ENCODE measurements around the gene RARS1.
"Not testable (repeated sequence)": the region's sequence is repeated elsewhere in the genome, so short reads cannot be mapped to it uniquely, and the experiment has no call there.

Gene RARS1

DNA sequence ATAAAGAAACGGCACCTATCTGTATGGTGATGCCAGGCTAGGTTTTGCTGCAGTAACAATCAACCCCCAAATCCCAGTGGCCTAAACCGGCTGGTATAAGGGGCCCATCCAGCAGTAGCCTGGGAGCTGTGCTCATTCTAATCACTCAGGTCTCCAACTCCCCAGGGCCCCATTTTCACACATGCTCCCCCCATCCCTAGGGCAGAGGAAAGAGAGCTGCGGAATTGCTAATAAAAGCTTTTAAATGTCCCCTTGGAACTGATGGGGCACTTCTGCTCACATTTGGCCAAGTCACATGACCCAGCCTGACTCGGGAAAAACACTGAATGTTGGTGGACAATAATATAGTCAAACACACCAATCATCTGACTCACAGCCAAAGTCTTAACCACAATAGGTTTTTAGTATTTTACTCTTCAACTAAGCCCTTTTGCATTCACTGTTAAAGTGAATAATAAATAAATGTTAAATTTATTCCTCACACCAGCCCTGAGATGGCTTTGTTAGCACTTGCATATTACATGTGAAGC lies 44.4 kb downstream of the RARS1 start:
- Histone ChIP-seq H3K27ac (ENCODE audit: low read depth, low read length) (no peak overlapping the region), H3K4me1 (ENCODE audit: control insufficient read depth, insufficient read depth, low read length) (peaks cover 20% of the 10 kb centered on the region), H3K4me3 (ENCODE audit: low read depth, low read length) (no peak overlapping the region), H3K9ac (ENCODE audit: low read depth, low read length) (no peak overlapping the region), H3K9me3 (ENCODE audit: control insufficient read depth, insufficient read depth, low read length) (no peaks in the 10 kb centered on the region), H3K27me3 (ENCODE audit: control insufficient read depth, insufficient read depth, low read length) (peaks cover 24% of the 10 kb centered on the region), H3K36me3 (ENCODE audit: control insufficient read depth, insufficient read depth, low read length) (no peaks in the 10 kb centered on the region)

DNA sequence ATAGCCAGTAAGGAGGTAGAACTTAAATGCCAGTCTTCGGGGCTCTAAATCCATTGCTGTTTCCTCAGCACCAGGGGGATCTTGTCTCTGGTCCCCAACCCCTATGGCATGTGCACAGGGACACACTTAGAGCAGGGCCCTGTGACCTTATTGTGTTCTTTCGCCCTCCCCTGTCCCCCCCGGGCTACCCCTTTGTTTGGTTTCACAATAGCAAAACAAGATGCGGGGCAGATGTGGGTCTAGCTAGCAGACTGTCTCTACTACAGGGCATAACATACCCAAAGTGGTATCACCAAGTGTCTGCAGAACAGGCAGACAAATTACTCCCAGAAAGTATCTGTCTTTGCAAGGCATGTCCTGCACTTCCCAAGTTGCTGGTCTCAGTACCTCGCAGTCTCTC lies 44.9 kb downstream of the RARS1 start:
- no peak overlapping the region for H3K4me3 ChIP-seq (ENCODE audit: low read depth, low read length)
- H3K27me3 ChIP-seq (ENCODE audit: control insufficient read depth, insufficient read depth, low read length), result peaks cover 24% of the 10 kb centered on the region

GRCh38 chr5:168531987-168532864 lies 46.0 kb downstream of the RARS1 start:
- no peak overlapping the region for H3K27ac ChIP-seq (ENCODE audit: low read depth, low read length)
- H3K36me3 ChIP-seq (ENCODE audit: control insufficient read depth, insufficient read depth, low read length), result no peaks in the 10 kb centered on the region
- no peak overlapping the region for H3K4me3 ChIP-seq (ENCODE audit: low read depth, low read length)
- peaks cover 20% of the 10 kb centered on the region for H3K4me1 ChIP-seq (ENCODE audit: control insufficient read depth, insufficient read depth, low read length)
- H3K27me3 ChIP-seq (ENCODE audit: control insufficient read depth, insufficient read depth, low read length), result peaks cover 24% of the 10 kb centered on the region
- no peak overlapping the region for H3K9ac ChIP-seq (ENCODE audit: low read depth, low read length)
- H3K9me3 ChIP-seq (ENCODE audit: control insufficient read depth, insufficient read depth, low read length), result no peaks in the 10 kb centered on the region

More for the DNA sequence above, 44.9 kb downstream of the RARS1 start:
- Histone ChIP-seq H3K9ac (ENCODE audit: low read depth, low read length) (no peak overlapping the region), H3K9me3 (ENCODE audit: control insufficient read depth, insufficient read depth, low read length) (no peaks in the 10 kb centered on the region), H3K27ac (ENCODE audit: low read depth, low read length) (no peak overlapping the region), H3K36me3 (ENCODE audit: control insufficient read depth, insufficient read depth, low read length) (no peaks in the 10 kb centered on the region), H3K4me1 (ENCODE audit: control insufficient read depth, insufficient read depth, low read length) (peaks cover 20% of the 10 kb centered on the region)

- peaks cover 15% of the 10 kb centered on the region for H3K4me1 ChIP-seq (ENCODE audit: control insufficient read depth, insufficient read depth, low read length)
- H3K27ac ChIP-seq (ENCODE audit: low read depth, low read length); H3K4me3 ChIP-seq (ENCODE audit: low read depth, low read length); H3K9me3 ChIP-seq (ENCODE audit: control insufficient read depth, insufficient read depth, low read length); H3K9ac ChIP-seq (ENCODE audit: low read depth, low read length); H3K36me3 ChIP-seq (ENCODE audit: control insufficient read depth, insufficient read depth, low read length): not testable (repeated sequence)
- H3K27me3 ChIP-seq (ENCODE audit: control insufficient read depth, insufficient read depth, low read length), result peaks cover 13% of the 10 kb centered on the region
Measured at GRCh38 chr5:168534351-168534750, 48.1 kb downstream of the RARS1 start.

DNA sequence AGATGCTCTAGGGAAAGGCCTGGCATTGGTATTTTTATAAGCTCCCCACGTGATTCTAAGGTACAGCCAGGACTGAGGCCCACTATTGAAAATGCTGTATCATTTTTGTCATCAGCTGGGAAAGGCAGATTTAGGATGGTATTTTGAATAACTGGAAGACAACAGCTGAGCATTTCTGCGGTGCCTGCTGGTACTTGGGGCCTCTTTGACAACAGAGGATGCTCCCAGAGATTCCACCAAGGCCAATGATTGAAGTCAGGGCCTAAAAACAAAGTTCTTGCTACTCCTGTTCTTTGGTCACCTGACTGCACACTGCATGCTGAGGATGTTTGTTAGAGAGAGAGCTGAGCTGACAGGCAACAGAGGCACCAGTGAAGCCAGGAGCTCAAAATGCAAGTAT lies 50.9 kb downstream of the RARS1 start:
- no peak overlapping the region for H3K9ac ChIP-seq (ENCODE audit: low read depth, low read length)
- H3K27me3 ChIP-seq (ENCODE audit: control insufficient read depth, insufficient read depth, low read length), result no peaks in the 10 kb centered on the region
- H3K36me3 ChIP-seq (ENCODE audit: control insufficient read depth, insufficient read depth, low read length), result no peaks in the 10 kb centered on the region
- no peak overlapping the region for H3K27ac ChIP-seq (ENCODE audit: low read depth, low read length)
- H3K9me3 ChIP-seq (ENCODE audit: control insufficient read depth, insufficient read depth, low read length), result no peaks in the 10 kb centered on the region
- H3K4me3 ChIP-seq (ENCODE audit: low read depth, low read length), result no peak overlapping the region
- peaks cover 7% of the 10 kb centered on the region; the same call in 1 of the 2 replicates for H3K4me1 ChIP-seq (ENCODE audit: control insufficient read depth, insufficient read depth, low read length)

DNA sequence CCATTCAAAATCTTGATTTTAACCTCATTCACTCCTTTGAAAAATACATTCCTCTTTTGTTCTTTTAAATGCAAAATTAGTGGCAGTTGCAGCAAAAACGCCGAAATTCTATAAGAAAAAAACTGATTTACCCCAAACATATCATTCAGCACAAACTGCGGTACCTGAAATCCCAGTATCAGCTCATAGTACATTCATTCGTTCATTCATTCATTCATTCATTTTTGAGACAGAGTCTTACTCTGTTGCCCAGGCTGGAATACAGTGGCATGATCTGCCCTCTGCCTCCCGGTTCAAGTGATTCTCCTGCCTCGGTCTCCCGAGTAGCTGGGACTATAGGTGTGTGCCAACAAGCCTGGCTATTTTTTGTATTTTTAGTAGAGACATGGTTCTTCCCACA lies 63.3 kb downstream of the RARS1 start:
- Histone ChIP-seq H3K4me3 (ENCODE audit: low read depth, low read length) (no peak overlapping the region), H3K36me3 (ENCODE audit: control insufficient read depth, insufficient read depth, low read length) (peaks cover 33% of the 10 kb centered on the region), H3K27me3 (ENCODE audit: control insufficient read depth, insufficient read depth, low read length) (no peaks in the 10 kb centered on the region), H3K9me3 (ENCODE audit: control insufficient read depth, insufficient read depth, low read length) (no peaks in the 10 kb centered on the region), H3K27ac (ENCODE audit: low read depth, low read length) (no peak overlapping the region), H3K9ac (ENCODE audit: low read depth, low read length) (no peak overlapping the region), H3K4me1 (ENCODE audit: control insufficient read depth, insufficient read depth, low read length) (no peaks in the 10 kb centered on the region)

DNA sequence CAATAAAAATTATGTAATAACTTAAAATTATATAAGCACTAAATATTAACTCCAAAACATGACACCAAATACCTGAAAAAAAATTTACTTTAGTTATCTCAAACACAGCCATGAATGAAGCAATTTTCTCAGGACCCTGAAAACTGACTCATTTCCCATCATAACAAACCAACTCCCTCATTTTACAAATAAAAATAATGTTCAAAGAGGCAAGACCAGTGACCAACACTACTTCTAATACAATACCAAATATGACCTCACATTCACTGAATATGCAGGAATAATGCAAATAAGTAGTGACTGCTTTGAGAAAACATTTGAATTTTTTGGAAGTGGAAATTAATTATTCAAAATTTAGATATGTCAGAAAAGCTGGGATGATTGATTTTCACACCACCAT lies 64.4 kb downstream of the RARS1 start:
- Histone ChIP-seq H3K27me3 (ENCODE audit: control insufficient read depth, insufficient read depth, low read length) (no peaks in the 10 kb centered on the region), H3K4me1 (ENCODE audit: control insufficient read depth, insufficient read depth, low read length) (no peaks in the 10 kb centered on the region), H3K9me3 (ENCODE audit: control insufficient read depth, insufficient read depth, low read length) (no peaks in the 10 kb centered on the region), H3K9ac (ENCODE audit: low read depth, low read length) (no peak overlapping the region), H3K36me3 (ENCODE audit: control insufficient read depth, insufficient read depth, low read length) (peaks cover 42% of the 10 kb centered on the region), H3K4me3 (ENCODE audit: low read depth, low read length) (no peak overlapping the region), H3K27ac (ENCODE audit: low read depth, low read length) (no peak overlapping the region)

- Histone ChIP-seq H3K9ac (ENCODE audit: low read depth, low read length) (no peak overlapping the region), H3K4me3 (ENCODE audit: low read depth, low read length) (no peak overlapping the region), H3K27me3 (ENCODE audit: control insufficient read depth, insufficient read depth, low read length) (no peaks in the 10 kb centered on the region), H3K27ac (ENCODE audit: low read depth, low read length) (no peak overlapping the region), H3K36me3 (ENCODE audit: control insufficient read depth, insufficient read depth, low read length) (peaks cover 57% of the 10 kb centered on the region), H3K9me3 (ENCODE audit: control insufficient read depth, insufficient read depth, low read length) (no peaks in the 10 kb centered on the region), H3K4me1 (ENCODE audit: control insufficient read depth, insufficient read depth, low read length) (no peaks in the 10 kb centered on the region)
Measured at GRCh38 chr5:168552146-168552545, 65.9 kb downstream of the RARS1 start.

DNA sequence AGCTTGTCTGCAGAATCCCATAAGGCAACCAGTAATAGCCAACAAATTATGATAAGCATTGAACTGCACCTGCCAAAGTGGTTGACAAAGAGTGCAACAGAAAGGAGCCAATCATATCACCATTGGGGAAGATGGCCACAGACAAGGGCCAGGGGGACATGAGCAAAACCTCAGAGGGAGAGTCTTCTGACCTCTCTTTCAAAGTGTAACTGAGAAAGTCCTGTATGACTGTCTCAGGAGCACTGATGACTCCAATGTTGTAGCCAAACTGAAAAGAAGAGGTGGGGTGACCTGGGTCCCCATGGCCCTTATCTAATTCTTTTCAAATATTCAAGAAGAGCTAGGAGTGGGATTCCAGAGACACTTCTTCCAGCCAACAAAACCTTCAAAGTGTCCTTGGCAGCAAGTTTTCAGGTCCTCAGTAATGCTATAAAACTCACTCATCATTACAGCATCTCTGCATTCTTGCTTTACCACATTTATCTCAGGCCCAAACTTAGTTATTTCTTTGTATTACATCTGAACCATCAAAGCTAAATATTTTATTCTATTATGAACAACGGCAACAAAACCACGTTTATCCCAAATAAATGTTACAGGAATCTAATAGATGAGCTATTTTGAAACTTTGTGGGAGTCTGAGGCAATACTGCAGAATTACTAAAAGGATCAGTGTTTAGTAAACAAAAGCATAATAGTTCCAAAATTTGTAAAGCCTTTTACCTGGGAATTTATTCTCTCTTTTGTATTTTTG lies 67.3 kb downstream of the RARS1 start:
- H3K36me3 ChIP-seq (ENCODE audit: control insufficient read depth, insufficient read depth, low read length), result peaks cover 69% of the 10 kb centered on the region
- H3K9me3 ChIP-seq (ENCODE audit: control insufficient read depth, insufficient read depth, low read length), result no peaks in the 10 kb centered on the region
- no peak overlapping the region for H3K27ac ChIP-seq (ENCODE audit: low read depth, low read length)
- no peaks in the 10 kb centered on the region for H3K4me1 ChIP-seq (ENCODE audit: control insufficient read depth, insufficient read depth, low read length)
- H3K9ac ChIP-seq (ENCODE audit: low read depth, low read length), result no peak overlapping the region
- no peak overlapping the region for H3K4me3 ChIP-seq (ENCODE audit: low read depth, low read length)
- H3K27me3 ChIP-seq (ENCODE audit: control insufficient read depth, insufficient read depth, low read length), result no peaks in the 10 kb centered on the region

DNA sequence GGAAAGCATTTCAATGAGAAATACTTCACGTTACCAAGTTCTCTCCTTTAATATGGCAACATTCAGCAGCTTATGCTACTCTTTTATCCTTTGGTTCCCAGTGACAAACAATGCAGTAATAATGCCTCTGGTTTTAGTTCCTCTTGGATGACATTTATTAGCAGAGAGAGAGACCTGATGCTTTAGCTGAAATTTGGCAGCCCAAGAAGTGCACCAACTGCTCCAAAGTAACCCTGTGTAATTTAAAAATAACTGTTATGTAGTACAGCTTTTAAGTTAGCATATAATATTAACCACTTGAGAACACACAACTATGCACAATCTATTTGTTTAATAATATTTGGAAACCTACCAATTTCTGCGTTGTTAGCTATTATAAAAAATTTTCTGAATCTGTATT lies 71.1 kb downstream of the RARS1 start:
- Histone ChIP-seq H3K27me3 (ENCODE audit: control insufficient read depth, insufficient read depth, low read length) (no peaks in the 10 kb centered on the region), H3K9me3 (ENCODE audit: control insufficient read depth, insufficient read depth, low read length) (no peaks in the 10 kb centered on the region), H3K27ac (ENCODE audit: low read depth, low read length) (no peak overlapping the region), H3K4me3 (ENCODE audit: low read depth, low read length) (no peak overlapping the region), H3K36me3 (ENCODE audit: control insufficient read depth, insufficient read depth, low read length) (peaks cover 94% of the 10 kb centered on the region), H3K4me1 (ENCODE audit: control insufficient read depth, insufficient read depth, low read length) (no peaks in the 10 kb centered on the region), H3K9ac (ENCODE audit: low read depth, low read length) (no peak overlapping the region)

GRCh38 chr5:168562279-168562678 lies 76.0 kb downstream of the RARS1 start:
- Histone ChIP-seq H3K4me3 (ENCODE audit: low read depth, low read length) (no peak overlapping the region), H3K27me3 (ENCODE audit: control insufficient read depth, insufficient read depth, low read length) (no peaks in the 10 kb centered on the region), H3K9ac (ENCODE audit: low read depth, low read length) (no peak overlapping the region), H3K27ac (ENCODE audit: low read depth, low read length) (no peak overlapping the region), H3K4me1 (ENCODE audit: control insufficient read depth, insufficient read depth, low read length) (no peaks in the 10 kb centered on the region), H3K9me3 (ENCODE audit: control insufficient read depth, insufficient read depth, low read length) (no peaks in the 10 kb centered on the region), H3K36me3 (ENCODE audit: control insufficient read depth, insufficient read depth, low read length) (peaks cover 97% of the 10 kb centered on the region)

Data from HUES48 (cell line).